Inferior parietal cortex (tissue), 1 donor: ENCODE data around the gene STRBP.
"Not testable (repeated sequence)": the region's sequence is repeated elsewhere in the genome, so short reads cannot be mapped to it uniquely, and the experiment has no call there.

Experiments
- DNase-seq: peaks from one replicate; pipeline ENCODE4 v3.0.0-alpha.2; 2016; ENCODE audit errors: extremely low spot score

STRBP gene

GRCh38 chr9:123283048-123283408 lies 14.6 kb upstream of the STRBP start:
- DNase-seq, result no peak

- DNase-seq, result no peak
Observed at GRCh38 chr9:123282362-123283047, 14.1 kb upstream of the STRBP start.

- DNase-seq, result no peak
Observed at GRCh38 chr9:123281659-123282350, 13.4 kb upstream of the STRBP start.

GRCh38 chr9:123278879-123279493 lies 10.6 kb upstream of the STRBP start:
- DNase-seq, result not testable (repeated sequence)

- DNase-seq, result no peak
Observed at GRCh38 chr9:123278361-123278760, 10.0 kb upstream of the STRBP start.

GRCh38 chr9:123276551-123276950 lies 8.2 kb upstream of the STRBP start:
- DNase-seq, result no peak

GRCh38 chr9:123271133-123271532 lies 2.7 kb upstream of the STRBP start:
- not testable (repeated sequence) for DNase-seq

GRCh38 chr9:123269281-123269680 lies 895 bp upstream of the STRBP start:
- DNase-seq, result no peak

GRCh38 chr9:123268199-123268464 lies 254 bp downstream of the STRBP start:
- DNase-seq, result no peak

- DNase-seq, result no peak
Observed at GRCh38 chr9:123267481-123268198, 746 bp downstream of the STRBP start.

- no peak for DNase-seq
Observed at GRCh38 chr9:123266655-123267399, 1.6 kb downstream of the STRBP start.

- no peak for DNase-seq
Observed at GRCh38 chr9:123265833-123266232, 2.6 kb downstream of the STRBP start.

GRCh38 chr9:123263227-123263626 lies 5.2 kb downstream of the STRBP start:
- no peak for DNase-seq

- no peak for DNase-seq
Observed at GRCh38 chr9:123262338-123262737, 6.0 kb downstream of the STRBP start.

GRCh38 chr9:123261006-123261677 lies 7.2 kb downstream of the STRBP start:
- DNase-seq, result no peak

- DNase-seq, result no peak
Observed at GRCh38 chr9:123260340-123260739, 8.0 kb downstream of the STRBP start.

GRCh38 chr9:123257276-123257675 lies 11.1 kb downstream of the STRBP start:
- DNase-seq, result no peak

GRCh38 chr9:123255718-123256117 lies 12.7 kb downstream of the STRBP start:
- DNase-seq, result no peak

GRCh38 chr9:123253204-123253603 lies 15.2 kb downstream of the STRBP start:
- DNase-seq, result no peak

- no peak for DNase-seq
Observed at GRCh38 chr9:123251741-123252140, 16.6 kb downstream of the STRBP start.

GRCh38 chr9:123251324-123251723 lies 17.1 kb downstream of the STRBP start:
- DNase-seq, result no peak
